ENCODE data around the gene DMTF1.

- TF ChIP-seq CTCF (IDR thresholded peaks at IDR 0.05; ENCODE audit: insufficient read depth, low read length, poor library complexity, severe bottlenecking) (no peak), EZH2phosphoT487 (conservative IDR thresholded peaks at IDR 0.05; ENCODE audit: low read length) (no peak)
Observed at GRCh38 chr7:87215046-87215445, 62.8 kb downstream of the DMTF1 start.

All from SU-DHL-6 (cell line).